HEK293T (cell line): ENCODE data around the gene PCNX3.

ENCODE experiments used
- CTCF ChIA-PET: fragments of 350-600 bp; formaldehyde crosslinking; extraction: SDS; loops from one replicate; lab custom pipeline; 2021; ENCODE audit warnings: antibody characterized with exemption, inconsistent platforms; lab: Yijun Ruan, JAX
- POLR2A ChIA-PET: fragments of 350-600 bp; formaldehyde crosslinking; extraction: SDS; loops from one replicate; lab custom pipeline; 2020; ENCODE audit warnings: antibody characterized with exemption, inconsistent platforms; lab: Yijun Ruan, JAX
- DNase-seq: peaks from one replicate; pipeline ENCODE4 v3.0.0; 2012; ENCODE audit warnings: mixed read lengths; ENCODE audit errors: extremely low spot score
- ARNT ChIP-seq: fragments of 450-650 bp; IDR thresholded peaks from 2 replicates; pipeline ENCODE4 v1.6.1; 2017; ENCODE audit warnings: mild to moderate bottlenecking
- BHLHE40 ChIP-seq: fragments of 450-650 bp; IDR thresholded peaks from 2 replicates; pipeline ENCODE4 v1.6.1; 2016; ENCODE audit warnings: mild to moderate bottlenecking, moderate library complexity, borderline replicate concordance
- CTBP1 ChIP-seq: fragments of 450-650 bp; IDR thresholded peaks from 2 replicates; pipeline ENCODE4 v1.6.1; 2016; ENCODE audit warnings: borderline replicate concordance
- ELF4 ChIP-seq: fragments of 450-650 bp; IDR thresholded peaks from 2 replicates; pipeline ENCODE4 v1.6.1; 2017; ENCODE audit warnings: antibody characterized with exemption
- FOXA1 ChIP-seq: fragments of 450-650 bp; IDR thresholded peaks from 2 replicates; pipeline ENCODE4 v1.6.1; 2016; ENCODE audit warnings: mild to moderate bottlenecking
- FOXK2 ChIP-seq: fragments of 450-650 bp; IDR thresholded peaks from 2 replicates; pipeline ENCODE4 v1.6.1; 2016; ENCODE audit warnings: mild to moderate bottlenecking
- FOXM1 ChIP-seq: fragments of 450-650 bp; IDR thresholded peaks from 2 replicates; pipeline ENCODE4 v1.6.1; 2017; ENCODE audit warnings: mild to moderate bottlenecking, borderline replicate concordance
- HDGF ChIP-seq: fragments of 450-650 bp; IDR thresholded peaks from 2 replicates; pipeline ENCODE4 v1.6.1; 2017; ENCODE audit warnings: antibody characterized with exemption, borderline replicate concordance
- L3MBTL2 ChIP-seq: fragments of 450-650 bp; conservative IDR thresholded peaks from 2 replicates; pipeline ENCODE4 v1.6.1; 2016; ENCODE audit warnings: mild to moderate bottlenecking
- LEF1 ChIP-seq: fragments of 450-650 bp; IDR thresholded peaks from 2 replicates; pipeline ENCODE4 v1.6.1; 2017; ENCODE audit warnings: mild to moderate bottlenecking, borderline replicate concordance
- NFRKB ChIP-seq: fragments of 450-650 bp; IDR thresholded peaks from 2 replicates; pipeline ENCODE4 v1.6.1; 2016; ENCODE audit warnings: mild to moderate bottlenecking, moderate library complexity
- SP1 ChIP-seq: fragments of 450-650 bp; IDR thresholded peaks from 2 replicates; pipeline ENCODE4 v1.6.1; 2017
- SUZ12 ChIP-seq: fragments of 450-650 bp; IDR thresholded peaks from 2 replicates; pipeline ENCODE4 v1.6.1; 2016; ENCODE audit warnings: mild to moderate bottlenecking
- TARDBP ChIP-seq: fragments of 450-650 bp; IDR thresholded peaks from 2 replicates; pipeline ENCODE4 v1.6.1; 2016
- ZNF384 ChIP-seq: fragments of 450-650 bp; IDR thresholded peaks from 2 replicates; pipeline ENCODE4 v1.6.1; 2016
- TF ChIP-seq, protein P1 (sequence below): fragments of 450-650 bp; IDR thresholded peaks from 2 replicates; pipeline ENCODE4 v1.6.1; 2016

PCNX3 gene

DNA sequence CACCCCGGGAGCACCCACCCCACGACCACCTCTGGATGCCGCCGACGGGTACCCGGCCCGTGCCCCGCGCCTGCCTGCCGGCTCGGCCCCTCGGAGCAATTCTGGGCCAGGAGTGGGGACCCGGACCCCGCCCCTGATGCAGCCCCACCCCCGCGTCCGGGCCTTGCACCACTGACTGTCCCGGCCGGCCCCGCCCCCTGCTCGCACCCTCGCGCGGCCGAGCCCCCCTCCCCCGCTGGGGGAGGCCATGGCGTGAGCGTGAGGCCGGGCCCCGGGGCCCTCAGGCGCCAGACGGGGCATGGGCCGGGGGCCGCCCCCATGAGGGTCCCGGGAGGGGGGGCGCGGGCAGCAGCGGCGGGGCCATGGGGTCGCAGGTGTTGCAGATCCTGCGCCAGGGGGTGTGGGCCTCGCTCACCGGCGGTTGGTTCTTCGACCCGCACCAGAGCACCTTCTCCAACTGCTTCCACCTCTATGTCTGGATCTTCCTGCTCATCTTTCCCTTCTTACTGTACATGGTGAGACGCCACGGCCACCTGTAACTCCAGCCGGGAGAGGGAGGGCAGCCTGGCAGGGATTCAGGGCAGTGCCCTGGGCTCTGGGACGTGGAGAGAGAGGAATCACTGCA, 486 bp downstream of the PCNX3 start:
- POLR2A ChIA-PET, result interaction anchor here (1.0 to 2.5 kb wide), 15 partner anchors 10 to 244 kb away, joined by 3 to 19 read pairs (median 6); partner anchors contain the start of genes FAM89B, KAT5, KCNK7 and MUS81
- CTCF ChIA-PET, result no interaction called here
- TF ChIP-seq FOXA1 (no peak), SP1 (no peak), ELF4 (no peak), TARDBP (no peak), ARNT (no peak), FOXM1 (no peak), HDGF (no peak)
- TF ChIP-seq, protein P1, sequence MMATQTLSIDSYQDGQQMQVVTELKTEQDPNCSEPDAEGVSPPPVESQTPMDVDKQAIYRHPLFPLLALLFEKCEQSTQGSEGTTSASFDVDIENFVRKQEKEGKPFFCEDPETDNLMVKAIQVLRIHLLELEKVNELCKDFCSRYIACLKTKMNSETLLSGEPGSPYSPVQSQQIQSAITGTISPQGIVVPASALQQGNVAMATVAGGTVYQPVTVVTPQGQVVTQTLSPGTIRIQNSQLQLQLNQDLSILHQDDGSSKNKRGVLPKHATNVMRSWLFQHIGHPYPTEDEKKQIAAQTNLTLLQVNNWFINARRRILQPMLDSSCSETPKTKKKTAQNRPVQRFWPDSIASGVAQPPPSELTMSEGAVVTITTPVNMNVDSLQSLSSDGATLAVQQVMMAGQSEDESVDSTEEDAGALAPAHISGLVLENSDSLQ, result no peak
- DNase-seq, result peak; percentile 67

DNA sequence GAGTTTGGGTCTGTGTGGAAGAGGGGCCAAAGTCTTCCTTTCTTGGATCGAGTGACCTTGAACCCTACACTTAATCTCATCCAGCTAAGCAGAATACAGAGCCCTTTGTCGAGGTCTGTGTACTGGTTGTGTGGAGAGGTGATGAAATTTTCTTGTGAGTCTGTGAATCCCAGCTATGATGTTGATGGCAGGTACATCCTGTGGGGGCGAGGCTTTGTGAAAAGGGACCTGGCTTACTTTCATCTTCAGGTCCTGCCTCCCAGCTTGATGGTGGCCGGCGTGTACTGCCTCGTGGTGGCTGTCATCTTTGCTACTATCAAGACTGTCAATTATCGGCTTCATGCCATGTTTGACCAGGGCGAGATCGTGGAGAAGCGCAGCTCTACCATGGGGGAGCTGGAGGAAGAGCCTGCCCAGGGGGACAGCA, 1.0 kb downstream of the PCNX3 start:
- ChIA-PET CTCF (interaction anchor here (1.3 kb wide), 1 partner anchor 9 kb away, joined by 6 read pairs; no protein-coding TSS in a partner anchor), POLR2A (interaction anchor here (1.3 to 2.4 kb wide), 2 partner anchors 16 to 21 kb away, joined by 5 to 6 read pairs; partner anchors contain the start of gene SIPA1)
- DNase-seq, result no peak
- no peak for TF ChIP-seq NFRKB

DNA sequence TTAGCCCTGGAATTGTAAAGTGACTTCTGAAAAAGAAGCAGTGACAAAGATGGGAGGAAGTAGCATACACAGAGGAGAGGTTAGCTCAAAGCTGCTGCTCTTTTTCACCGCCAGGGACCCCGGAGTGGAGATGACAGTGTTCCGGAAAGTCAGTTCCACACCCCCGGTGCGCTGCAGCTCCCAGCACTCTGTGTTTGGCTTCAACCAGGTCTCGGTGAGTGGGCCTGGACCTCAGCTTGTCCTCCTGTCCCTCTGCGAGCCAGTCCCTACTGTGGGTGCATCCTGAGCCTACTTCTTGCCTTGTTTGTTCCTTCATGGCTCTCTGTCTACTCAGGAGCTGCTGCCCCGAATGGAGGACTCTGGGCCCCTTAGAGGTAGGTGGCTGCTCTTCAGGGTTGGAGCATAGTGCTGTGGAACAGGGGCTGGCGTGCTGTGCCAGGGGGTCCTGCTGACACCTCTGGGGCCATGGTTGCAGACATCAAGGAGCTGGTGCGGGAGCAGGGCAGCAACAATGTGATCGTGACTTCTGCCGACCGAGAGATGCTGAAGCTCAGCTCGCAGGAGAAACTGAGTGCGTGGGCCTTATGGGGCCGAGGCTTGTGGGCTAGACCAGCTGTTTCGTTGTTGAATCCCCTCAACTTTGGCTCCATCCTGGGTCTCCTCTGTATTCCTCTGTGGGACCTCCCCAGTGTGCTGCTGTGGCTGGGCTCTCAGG, 1.7 kb downstream of the PCNX3 start:
- no peak for DNase-seq
- TF ChIP-seq L3MBTL2, result no peak
- no peak for TF ChIP-seq ZNF384
- TF ChIP-seq FOXM1, result no peak
- TF ChIP-seq CTBP1, result no peak
- TF ChIP-seq BHLHE40, result no peak
- no peak for TF ChIP-seq FOXA1
- TF ChIP-seq LEF1, result no peak
- no peak for TF ChIP-seq ELF4
- ChIA-PET CTCF (interaction anchor here (1.3 kb wide), 1 partner anchor 9 kb away, joined by 6 read pairs; no protein-coding TSS in a partner anchor), POLR2A (interaction anchor here (0.8 to 2.4 kb wide), 4 partner anchors 16 to 47 kb away, joined by 3 to 6 read pairs (median 4); partner anchors contain the start of genes SIPA1 and ZNRD2)

DNA sequence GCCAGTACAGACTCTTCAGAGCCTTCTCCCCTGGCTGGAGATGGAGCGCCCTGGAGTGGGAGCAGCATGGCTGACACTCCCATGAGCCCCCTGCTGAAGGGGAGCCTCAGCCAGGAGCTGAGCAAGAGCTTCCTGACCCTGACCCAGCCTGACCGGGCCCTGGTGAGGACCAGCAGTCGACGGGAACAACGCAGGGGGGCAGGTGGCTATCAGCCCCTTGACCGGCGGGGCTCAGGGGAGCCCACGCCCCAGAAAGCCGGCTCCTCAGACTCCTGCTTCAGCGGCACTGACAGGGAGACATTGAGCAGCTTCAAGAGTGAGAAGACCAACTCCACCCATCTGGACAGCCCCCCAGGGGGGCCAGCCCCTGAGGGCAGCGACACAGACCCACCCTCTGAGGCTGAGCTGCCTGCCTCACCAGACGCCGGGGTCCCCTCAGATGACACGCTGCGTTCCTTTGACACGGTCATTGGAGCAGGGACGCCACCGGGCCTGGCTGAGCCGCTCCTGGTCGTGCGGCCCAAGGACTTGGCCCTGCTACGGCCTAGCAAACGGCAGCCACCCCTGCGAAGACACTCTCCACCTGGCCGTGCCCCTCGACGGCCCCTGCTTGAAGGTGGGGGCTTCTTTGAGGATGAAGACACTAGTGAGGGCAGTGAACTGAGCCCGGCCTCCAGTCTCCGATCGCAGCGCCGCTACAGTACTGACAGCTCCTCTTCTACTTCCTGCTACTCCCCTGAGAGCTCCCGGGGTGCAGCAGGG, 2.6 kb downstream of the PCNX3 start:
- TF ChIP-seq, protein P1, result no peak
- TF ChIP-seq LEF1, result no peak
- no peak for TF ChIP-seq SUZ12
- no peak for TF ChIP-seq CTBP1
- no peak for TF ChIP-seq NFRKB
- TF ChIP-seq ARNT, result no peak
- no peak for TF ChIP-seq FOXA1
- no peak for TF ChIP-seq FOXM1
- TF ChIP-seq HDGF, result no peak
- no peak for TF ChIP-seq SP1
- POLR2A ChIA-PET, result interaction anchor here (1.0 to 2.4 kb wide), 4 partner anchors 15 to 48 kb away, joined by 3 to 6 read pairs (median 4); partner anchors contain the start of genes SIPA1 and ZNRD2
- CTCF ChIA-PET, result interaction anchor here (0.7 to 1.3 kb wide), 2 partner anchors 8 to 20 kb away, joined by 3 to 6 read pairs; partner anchors contain the start of gene SIPA1
- DNase-seq, result no peak

DNA sequence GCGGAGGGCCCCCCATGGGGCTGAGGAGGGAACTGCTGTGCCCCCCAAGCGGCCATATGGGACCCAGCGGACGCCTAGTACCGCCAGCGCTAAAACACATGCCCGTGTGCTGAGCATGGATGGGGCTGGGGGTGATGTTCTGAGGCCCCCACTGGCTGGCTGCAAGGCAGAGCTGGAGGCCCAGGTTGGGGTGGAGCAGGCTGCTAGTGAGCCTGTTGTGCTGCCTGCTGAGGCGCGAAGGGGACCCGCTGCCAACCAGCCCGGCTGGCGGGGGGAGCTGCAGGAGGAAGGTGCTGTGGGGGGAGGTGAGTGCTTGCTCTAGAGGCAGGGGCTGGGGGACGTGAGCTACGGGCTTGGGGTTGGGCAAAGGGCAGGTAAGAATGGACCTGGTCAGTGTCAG, 3.2 kb downstream of the PCNX3 start:
- CTCF ChIA-PET, result interaction anchor here (0.7 kb wide), 1 partner anchor 19 kb away, joined by 3 read pairs; the partner anchor contains the start of gene SIPA1
- no peak for DNase-seq
- POLR2A ChIA-PET, result interaction anchor here (1.5 kb wide), 1 partner anchor 19 kb away, joined by 4 read pairs; the partner anchor contains the start of gene SIPA1
- TF ChIP-seq FOXA1 (no peak), LEF1 (no peak), CTBP1 (no peak), NFRKB (no peak), SUZ12 (no peak), BHLHE40 (no peak), HDGF (no peak), ARNT (no peak), SP1 (no peak), ZNF384 (no peak), FOXK2 (no peak), ELF4 (no peak), TARDBP (no peak), FOXM1 (no peak), L3MBTL2 (no peak)
- TF ChIP-seq, protein P1, result no peak
